GM04503 (cell line): Measurements from ENCODE around the gene HECTD2.
"Not testable (repeated sequence)": the region's sequence is repeated elsewhere in the genome, so short reads cannot be mapped to it uniquely, and the experiment has no call there.

Experiments used
- DNase-seq: peaks from one replicate; pipeline ENCODE4 v3.0.0-alpha.2; 2012; ENCODE audit warnings: low read depth

Gene HECTD2

DNA sequence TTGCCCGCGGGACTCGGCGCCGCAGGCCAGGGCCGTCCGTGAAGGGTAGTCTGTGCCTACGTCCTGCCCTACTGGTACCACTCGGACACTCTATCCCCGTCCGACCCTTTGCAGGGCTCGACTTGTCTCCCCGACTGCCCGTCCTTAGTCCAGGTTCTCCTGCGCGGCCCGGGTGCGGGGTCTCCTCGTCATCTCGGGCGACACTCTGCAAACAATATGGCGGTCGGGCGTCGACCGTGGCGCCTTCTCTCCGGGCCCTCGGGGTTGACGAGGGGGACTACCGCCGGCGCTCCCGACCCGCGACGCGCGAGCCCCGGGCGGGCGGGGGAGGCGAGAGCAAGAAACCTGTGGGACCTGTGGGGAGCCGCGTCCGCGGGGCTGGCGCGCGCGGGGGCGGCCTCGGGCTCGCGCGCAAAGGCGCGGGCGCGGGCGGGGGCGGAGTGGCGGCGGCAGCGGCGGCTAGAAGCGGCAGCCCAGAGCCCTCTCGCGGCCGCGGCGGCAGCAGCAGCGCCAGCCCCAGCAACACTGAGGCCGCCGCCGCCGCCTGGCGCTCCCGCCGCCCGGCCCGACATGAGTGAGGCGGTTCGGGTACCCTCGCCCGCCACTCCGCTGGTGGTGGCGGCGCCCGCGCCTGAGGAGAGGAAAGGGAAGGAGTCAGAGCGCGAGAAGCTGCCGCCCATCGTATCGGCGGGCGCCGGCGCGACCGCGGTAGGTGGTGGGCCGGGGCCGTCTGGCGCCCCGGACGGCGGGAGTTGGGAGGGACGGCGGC is at the start of gene HECTD2:
Gene HECTD2, plus strand, starts transcription at position 476 of the 769 bp plus-strand sequence. Its CDS starts 95 bp downstream, at position 571.
- DNase-seq: no peak

- DNase-seq: no peak
Observed at GRCh38 chr10:91360461-91360860, 49.7 kb upstream of the HECTD2 start.

DNA sequence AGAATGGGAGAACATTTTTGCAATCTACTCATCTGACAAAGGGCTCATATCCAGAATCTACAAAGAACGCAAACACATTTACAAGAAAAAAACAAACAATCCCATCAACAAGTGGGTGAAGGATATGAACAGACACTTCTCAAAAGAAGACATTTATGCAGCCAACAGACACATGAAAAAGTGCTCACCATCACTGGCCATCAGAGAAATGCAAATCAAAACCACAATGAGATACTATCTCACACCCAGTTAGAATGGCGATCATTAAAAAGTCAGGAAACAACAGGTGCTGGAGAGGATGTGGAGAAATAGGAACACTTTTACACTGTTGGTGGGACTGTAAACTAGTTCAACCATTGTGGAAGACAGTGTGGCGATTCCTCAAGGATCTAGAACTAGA is 44.6 kb upstream of the HECTD2 start:
- DNase-seq: not testable (repeated sequence)

GRCh38 chr10:91366704-91367103 is 43.4 kb upstream of the HECTD2 start:
- no peak for DNase-seq

GRCh38 chr10:91367127-91367531 is 43.0 kb upstream of the HECTD2 start:
- DNase-seq: no peak

GRCh38 chr10:91367558-91367957 is 42.6 kb upstream of the HECTD2 start:
- no peak for DNase-seq

- DNase-seq: not testable (repeated sequence)
Observed at GRCh38 chr10:91369978-91370589, 40.1 kb upstream of the HECTD2 start.

GRCh38 chr10:91374052-91374451 is 36.1 kb upstream of the HECTD2 start:
- DNase-seq: no peak

GRCh38 chr10:91378061-91378460 is 32.1 kb upstream of the HECTD2 start:
- DNase-seq: no peak

- no peak for DNase-seq
Observed at GRCh38 chr10:91380873-91381256, 29.3 kb upstream of the HECTD2 start.

- no peak for DNase-seq
Observed at GRCh38 chr10:91381257-91381891, 28.8 kb upstream of the HECTD2 start.

- no peak for DNase-seq
Observed at GRCh38 chr10:91385306-91386085, 24.6 kb upstream of the HECTD2 start.

GRCh38 chr10:91389636-91390512 is 20.3 kb upstream of the HECTD2 start:
- peak; percentile 9 for DNase-seq

DNA sequence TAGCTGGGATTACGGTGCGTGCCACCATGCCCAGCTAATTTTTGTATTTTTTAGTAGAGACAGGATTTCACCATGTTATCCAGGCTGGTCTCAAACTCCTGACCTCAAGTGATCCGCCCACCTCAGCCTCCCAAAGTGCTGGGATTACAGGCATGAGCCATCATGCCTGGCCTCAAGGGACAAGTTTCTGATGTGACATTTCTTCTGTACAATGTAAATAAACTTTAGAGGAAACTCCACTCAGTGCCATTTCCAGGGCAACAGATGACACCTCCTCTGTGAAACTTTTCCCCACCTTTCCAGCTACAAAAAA is 19.7 kb upstream of the HECTD2 start:
- not testable (repeated sequence) for DNase-seq

DNA sequence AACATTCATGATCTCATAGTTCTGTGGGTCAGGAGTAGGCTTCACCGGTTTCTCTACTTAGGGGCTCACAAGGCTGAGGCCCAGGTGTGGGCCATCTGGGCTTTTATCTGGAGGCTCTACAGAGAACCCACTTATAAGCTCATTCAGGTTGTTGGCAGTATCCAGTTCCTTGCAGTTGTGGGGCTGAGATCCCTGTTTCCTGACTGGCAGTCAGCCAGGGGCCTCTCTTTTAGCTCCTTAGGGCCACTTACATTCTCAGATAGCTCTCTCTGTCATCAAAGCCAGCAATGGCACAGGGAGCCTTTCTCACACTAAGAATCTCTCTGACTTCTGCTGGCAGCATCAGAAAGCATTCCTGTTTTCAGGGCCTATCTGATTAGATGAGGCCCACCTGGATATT is 18.2 kb upstream of the HECTD2 start:
- no peak for DNase-seq

DNA sequence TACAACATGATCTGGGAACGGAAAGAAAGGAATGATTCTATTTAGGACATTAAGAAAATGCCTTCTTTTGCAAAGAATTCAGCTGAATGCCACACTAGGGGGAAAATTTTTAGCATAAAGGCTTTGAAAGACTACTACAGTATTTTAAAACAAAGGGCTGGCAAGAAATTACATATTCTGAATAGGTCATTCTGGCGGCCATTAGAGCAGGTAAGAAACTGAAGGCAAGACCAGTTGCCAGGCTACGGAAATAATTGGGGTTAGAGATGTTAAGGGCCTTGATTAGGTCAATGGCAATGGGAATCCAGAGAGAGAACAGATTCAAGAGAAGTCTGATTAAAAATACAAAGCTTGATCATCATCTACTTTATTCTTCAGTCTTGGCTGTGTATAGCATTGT is 3.8 kb upstream of the HECTD2 start:
- no peak for DNase-seq

DNA sequence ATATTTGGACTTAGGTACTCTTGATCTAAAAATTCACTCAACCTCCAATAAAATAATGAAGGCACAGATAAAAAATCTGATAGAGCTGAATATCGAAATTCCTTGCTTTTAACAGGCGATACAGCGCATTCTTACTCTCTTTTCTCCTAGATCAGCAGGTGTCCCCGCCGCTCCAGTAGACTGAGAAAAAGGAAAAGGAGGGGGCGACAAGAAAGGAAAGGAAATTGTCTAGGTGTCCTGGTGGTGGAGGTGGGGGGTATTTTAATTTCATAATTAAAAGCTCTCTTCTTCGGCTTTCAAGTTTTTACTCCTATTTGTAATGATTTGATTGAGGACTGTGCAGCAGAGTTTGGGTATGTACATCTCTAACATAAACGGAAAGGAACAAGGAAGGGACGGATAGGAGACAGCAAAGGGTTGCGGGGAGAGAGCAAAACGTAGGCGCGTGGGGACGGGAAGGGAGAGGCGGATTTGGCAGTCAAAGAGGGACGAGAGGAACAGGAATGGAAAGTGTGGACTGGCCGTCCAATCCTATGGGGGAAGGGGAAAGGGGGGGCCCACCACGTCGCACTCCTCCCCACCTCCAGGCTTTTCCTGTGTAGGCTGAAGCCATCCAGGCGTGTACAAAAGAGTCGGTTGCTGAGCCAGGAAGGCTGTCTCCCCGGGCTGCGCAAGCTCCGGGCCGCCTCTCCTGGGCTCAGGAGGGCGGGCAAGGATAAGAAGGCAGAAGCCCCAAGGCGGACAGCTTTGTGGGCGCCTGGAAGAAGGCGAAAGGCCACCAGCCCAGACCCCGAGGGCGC is 875 bp upstream of the HECTD2 start:
- DNase-seq: peak; percentile 45

GRCh38 chr10:91410638-91411371 is 661 bp downstream of the HECTD2 start:
- no peak for DNase-seq

DNA sequence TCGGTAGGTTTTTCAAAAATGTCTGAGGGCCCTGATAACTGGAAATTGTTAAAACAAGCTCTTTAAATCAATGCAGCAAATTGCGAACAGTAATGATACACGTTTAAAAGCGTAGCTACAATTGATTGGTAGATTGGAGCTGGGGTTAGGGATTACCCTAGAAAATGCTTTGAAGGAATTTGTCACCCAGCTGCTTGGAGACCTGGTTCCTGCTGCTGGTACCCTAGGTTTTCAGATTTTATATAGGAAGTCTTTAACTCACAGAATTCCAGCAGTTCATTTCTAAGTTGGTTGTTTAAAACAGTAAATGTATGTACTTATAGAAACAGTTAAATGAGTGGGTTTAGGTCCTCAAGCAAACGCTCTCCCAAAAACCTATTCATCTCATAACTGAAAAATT is 1.5 kb downstream of the HECTD2 start:
- no peak for DNase-seq
